Measurements from ENCODE around the gene LYRM4. TPM values are rescaled to one million over a fixed set of nuclear protein-coding genes. Genes with fewer than 3 reads are reported as not detected.

The LYRM4 gene
- total and polyA plus RNA-seq, 2 experiments from 2014 or later, result 51.0 to 62.0 TPM

GRCh38 chr6:5215799-5216198, 45.0 kb downstream of the LYRM4 start (continued):
- TF ChIP-seq, protein P1, sequence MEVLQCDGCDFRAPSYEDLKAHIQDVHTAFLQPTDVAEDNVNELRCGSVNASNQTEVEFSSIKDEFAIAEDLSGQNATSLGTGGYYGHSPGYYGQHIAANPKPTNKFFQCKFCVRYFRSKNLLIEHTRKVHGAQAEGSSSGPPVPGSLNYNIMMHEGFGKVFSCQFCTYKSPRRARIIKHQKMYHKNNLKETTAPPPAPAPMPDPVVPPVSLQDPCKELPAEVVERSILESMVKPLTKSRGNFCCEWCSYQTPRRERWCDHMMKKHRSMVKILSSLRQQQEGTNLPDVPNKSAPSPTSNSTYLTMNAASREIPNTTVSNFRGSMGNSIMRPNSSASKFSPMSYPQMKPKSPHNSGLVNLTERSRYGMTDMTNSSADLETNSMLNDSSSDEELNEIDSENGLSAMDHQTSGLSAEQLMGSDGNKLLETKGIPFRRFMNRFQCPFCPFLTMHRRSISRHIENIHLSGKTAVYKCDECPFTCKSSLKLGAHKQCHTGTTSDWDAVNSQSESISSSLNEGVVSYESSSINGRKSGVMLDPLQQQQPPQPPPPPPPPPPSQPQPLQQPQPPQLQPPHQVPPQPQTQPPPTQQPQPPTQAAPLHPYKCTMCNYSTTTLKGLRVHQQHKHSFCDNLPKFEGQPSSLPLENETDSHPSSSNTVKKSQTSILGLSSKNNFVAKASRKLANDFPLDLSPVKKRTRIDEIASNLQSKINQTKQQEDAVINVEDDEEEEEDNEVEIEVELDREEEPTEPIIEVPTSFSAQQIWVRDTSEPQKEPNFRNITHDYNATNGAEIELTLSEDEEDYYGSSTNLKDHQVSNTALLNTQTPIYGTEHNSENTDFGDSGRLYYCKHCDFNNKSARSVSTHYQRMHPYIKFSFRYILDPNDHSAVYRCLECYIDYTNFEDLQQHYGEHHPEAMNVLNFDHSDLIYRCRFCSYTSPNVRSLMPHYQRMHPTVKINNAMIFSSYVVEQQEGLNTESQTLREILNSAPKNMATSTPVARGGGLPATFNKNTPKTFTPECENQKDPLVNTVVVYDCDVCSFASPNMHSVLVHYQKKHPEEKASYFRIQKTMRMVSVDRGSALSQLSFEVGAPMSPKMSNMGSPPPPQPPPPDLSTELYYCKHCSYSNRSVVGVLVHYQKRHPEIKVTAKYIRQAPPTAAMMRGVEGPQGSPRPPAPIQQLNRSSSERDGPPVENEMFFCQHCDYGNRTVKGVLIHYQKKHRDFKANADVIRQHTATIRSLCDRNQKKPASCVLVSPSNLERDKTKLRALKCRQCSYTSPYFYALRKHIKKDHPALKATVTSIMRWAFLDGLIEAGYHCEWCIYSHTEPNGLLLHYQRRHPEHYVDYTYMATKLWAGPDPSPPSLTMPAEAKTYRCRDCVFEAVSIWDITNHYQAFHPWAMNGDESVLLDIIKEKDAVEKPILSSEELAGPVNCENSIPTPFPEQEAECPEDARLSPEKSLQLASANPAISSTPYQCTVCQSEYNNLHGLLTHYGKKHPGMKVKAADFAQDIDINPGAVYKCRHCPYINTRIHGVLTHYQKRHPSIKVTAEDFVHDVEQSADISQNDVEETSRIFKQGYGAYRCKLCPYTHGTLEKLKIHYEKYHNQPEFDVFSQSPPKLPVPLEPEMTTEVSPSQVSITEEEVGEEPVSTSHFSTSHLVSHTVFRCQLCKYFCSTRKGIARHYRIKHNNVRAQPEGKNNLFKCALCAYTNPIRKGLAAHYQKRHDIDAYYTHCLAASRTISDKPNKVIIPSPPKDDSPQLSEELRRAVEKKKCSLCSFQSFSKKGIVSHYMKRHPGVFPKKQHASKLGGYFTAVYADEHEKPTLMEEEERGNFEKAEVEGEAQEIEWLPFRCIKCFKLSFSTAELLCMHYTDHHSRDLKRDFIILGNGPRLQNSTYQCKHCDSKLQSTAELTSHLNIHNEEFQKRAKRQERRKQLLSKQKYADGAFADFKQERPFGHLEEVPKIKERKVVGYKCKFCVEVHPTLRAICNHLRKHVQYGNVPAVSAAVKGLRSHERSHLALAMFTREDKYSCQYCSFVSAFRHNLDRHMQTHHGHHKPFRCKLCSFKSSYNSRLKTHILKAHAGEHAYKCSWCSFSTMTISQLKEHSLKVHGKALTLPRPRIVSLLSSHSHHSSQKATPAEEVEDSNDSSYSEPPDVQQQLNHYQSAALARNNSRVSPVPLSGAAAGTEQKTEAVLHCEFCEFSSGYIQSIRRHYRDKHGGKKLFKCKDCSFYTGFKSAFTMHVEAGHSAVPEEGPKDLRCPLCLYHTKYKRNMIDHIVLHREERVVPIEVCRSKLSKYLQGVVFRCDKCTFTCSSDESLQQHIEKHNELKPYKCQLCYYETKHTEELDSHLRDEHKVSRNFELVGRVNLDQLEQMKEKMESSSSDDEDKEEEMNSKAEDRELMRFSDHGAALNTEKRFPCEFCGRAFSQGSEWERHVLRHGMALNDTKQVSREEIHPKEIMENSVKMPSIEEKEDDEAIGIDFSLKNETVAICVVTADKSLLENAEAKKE (CRISPR knock-in tag; IDR thresholded peaks at IDR 0.05), result no peak
- TF ChIP-seq NANOG (IDR thresholded peaks at IDR 0.05; ENCODE audit: borderline replicate concordance), result no peak
- TF ChIP-seq EZH2 (IDR thresholded peaks at IDR 0.05; ENCODE audit: low read depth, unreplicated experiment), result no peak
- TF ChIP-seq CTCF (conservative IDR thresholded peaks at IDR 0.05; ENCODE audit: low read depth in 2 of 2), result no peak
- no peak for TF ChIP-seq ETS1 (IDR thresholded peaks at IDR 0.05)

DNA sequence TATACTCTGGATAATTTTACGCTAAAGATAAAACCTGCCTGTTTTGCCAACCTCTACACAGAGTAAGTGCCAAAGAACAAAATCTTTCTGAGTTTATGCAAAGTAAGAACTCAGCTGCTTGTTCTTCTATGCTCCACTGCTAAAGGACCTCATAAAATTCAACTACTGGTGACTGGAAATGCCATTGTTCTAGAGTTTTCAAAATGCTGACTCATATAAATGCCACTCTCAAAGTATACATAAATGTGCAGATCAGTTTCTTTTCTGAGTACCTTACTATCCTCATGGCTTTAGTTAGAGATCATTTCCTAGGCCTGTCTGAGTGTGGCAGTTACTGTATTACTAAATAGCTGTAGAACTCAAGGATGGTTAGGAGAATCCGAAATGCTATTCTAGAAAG, 45.6 kb downstream of the LYRM4 start:
- H3K4me1 Mint-ChIP-seq, result peaks cover 21% of the 10 kb centered on the region; the same call in 2 of the 3 replicates
- H3K4me3 Mint-ChIP-seq, result no peak overlapping the region
- Histone ChIP-seq H4K20me1 (replicated peaks; ENCODE audit: insufficient read depth) (peaks cover 8% of the 10 kb centered on the region), H3K27ac (ENCODE audit: low read depth) (no peak overlapping the region), H3K79me2 (replicated peaks; ENCODE audit: insufficient read depth) (peaks cover 5% of the 10 kb centered on the region), H3K4me2 (no peak overlapping the region), H2AFZ (no peak overlapping the region), H3F3A (replicated peaks; ENCODE audit: low read depth) (no peaks in the 10 kb centered on the region), H3K4me1 (ENCODE audit: insufficient read depth) (no peaks in the 10 kb centered on the region; the same call in 1 of the 2 replicates), H3K36me3 (ENCODE audit: insufficient read depth) (no peaks in the 10 kb centered on the region), H3K9me2 (ENCODE audit: insufficient read depth) (no peaks in the 10 kb centered on the region), H3K4me3 (no peak overlapping the region), H3K27me3 (ENCODE audit: insufficient read depth) (no peaks in the 10 kb centered on the region)
- TF ChIP-seq CTCF (conservative IDR thresholded peaks at IDR 0.05; ENCODE audit: low read depth in 2 of 2) (no peak), CREB1 (CRISPR knock-in tag; IDR thresholded peaks at IDR 0.05; ENCODE audit: low read depth) (no peak), EZH2phosphoT487 (IDR thresholded peaks at IDR 0.05; ENCODE audit: unreplicated experiment) (no peak)
- no peak overlapping the region for H3K27ac Mint-ChIP-seq
- H3K9me3 Mint-ChIP-seq, result no peaks in the 10 kb centered on the region
- no peak for DNase-seq (ENCODE audit: low spot score)
- ATAC-seq, result no peak
- peaks cover 6% of the 10 kb centered on the region for H3K27me3 Mint-ChIP-seq (ENCODE audit: insufficient read depth, low read depth, poor library complexity)
- peaks cover 8% of the 10 kb centered on the region; the same call in 2 of the 3 replicates for H3K36me3 Mint-ChIP-seq (ENCODE audit: low read depth)
